ENCODE data around the gene CDCA7.

The CDCA7 gene

DNA sequence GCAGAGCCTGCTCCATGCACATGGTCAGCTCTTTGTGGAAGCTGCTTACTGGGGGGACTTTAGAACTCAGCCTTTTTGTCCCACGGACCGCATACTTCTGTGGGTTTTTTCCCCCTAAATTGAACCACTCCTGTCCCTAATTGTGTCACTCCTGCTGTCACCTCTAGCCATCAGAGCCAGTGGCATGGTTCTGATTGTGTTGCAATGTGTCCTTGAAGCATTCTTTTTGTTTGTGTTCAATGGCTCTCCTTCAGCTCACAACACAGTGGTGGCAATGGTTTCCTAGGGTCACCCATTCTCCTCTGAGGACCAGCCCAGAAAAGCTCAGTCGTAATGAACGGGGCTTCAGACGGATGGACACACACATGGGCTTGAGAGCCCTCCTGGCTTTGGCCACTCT lies 35.4 kb downstream of the CDCA7 start:
- Histone ChIP-seq H3K4me3 (ENCODE audit: low read depth, low read length) (no peak overlapping the region), H3K4me1 (ENCODE audit: control insufficient read depth, insufficient read depth, low read length) (peaks cover 30% of the 10 kb centered on the region), H3K27me3 (ENCODE audit: control insufficient read depth, insufficient read depth, low read length) (no peaks in the 10 kb centered on the region), H3K27ac (ENCODE audit: low read depth, low read length) (no peak overlapping the region), H3K36me3 (ENCODE audit: control insufficient read depth, insufficient read depth, low read length) (no peaks in the 10 kb centered on the region), H3K9ac (ENCODE audit: low read length) (no peak overlapping the region), H3K9me3 (ENCODE audit: control insufficient read depth, insufficient read depth, low read depth, low read length) (no peaks in the 10 kb centered on the region)

DNA sequence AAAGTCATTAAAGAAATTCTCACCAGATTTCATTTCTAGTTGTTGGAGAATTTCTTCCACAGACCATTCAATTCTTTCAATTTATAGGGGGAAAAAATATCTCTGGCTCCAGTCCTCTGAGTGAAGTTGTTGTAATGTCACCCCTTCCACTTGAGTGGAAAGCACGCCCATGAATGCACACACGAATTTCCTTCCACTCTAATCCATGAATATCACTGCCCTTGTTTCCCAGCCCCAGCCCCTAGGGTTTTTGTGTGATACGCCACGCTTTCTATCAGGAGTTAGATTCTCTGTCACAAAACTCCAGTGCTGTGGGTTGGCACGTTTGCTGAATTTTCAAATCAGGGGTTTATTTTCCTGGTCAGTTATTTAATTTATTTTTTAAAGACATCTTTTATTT lies 38.1 kb downstream of the CDCA7 start:
- Histone ChIP-seq H3K4me3 (ENCODE audit: low read depth, low read length) (no peak overlapping the region), H3K27ac (ENCODE audit: low read depth, low read length) (no peak overlapping the region), H3K36me3 (ENCODE audit: control insufficient read depth, insufficient read depth, low read length) (no peaks in the 10 kb centered on the region), H3K9me3 (ENCODE audit: control insufficient read depth, insufficient read depth, low read depth, low read length) (no peaks in the 10 kb centered on the region), H3K4me1 (ENCODE audit: control insufficient read depth, insufficient read depth, low read length) (peaks cover 33% of the 10 kb centered on the region), H3K9ac (ENCODE audit: low read length) (no peak overlapping the region), H3K27me3 (ENCODE audit: control insufficient read depth, insufficient read depth, low read length) (no peaks in the 10 kb centered on the region)

DNA sequence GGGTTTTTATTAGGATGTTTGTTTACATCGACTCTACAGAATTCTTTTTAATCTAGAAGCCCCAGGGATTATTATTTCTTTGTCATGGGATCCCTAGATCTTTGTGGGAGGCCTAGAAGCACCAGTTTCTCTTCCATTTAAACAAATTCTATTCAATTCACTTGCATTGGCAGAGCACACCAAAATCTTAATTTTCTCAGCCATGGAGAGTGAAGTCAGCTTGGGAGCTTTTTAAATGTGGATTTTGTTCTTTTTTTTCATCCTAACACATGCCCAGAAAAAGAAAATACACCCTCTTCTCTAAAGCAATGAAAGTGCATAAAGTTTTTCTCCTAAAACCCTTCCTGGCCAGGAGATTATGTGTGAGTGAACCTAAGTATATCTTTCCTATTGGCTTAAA lies 38.5 kb downstream of the CDCA7 start:
- H3K9ac ChIP-seq (ENCODE audit: low read length), result no peak overlapping the region
- H3K36me3 ChIP-seq (ENCODE audit: control insufficient read depth, insufficient read depth, low read length), result no peaks in the 10 kb centered on the region
- peaks cover 33% of the 10 kb centered on the region for H3K4me1 ChIP-seq (ENCODE audit: control insufficient read depth, insufficient read depth, low read length)
- no peaks in the 10 kb centered on the region for H3K27me3 ChIP-seq (ENCODE audit: control insufficient read depth, insufficient read depth, low read length)
- H3K9me3 ChIP-seq (ENCODE audit: control insufficient read depth, insufficient read depth, low read depth, low read length), result no peaks in the 10 kb centered on the region
- no peak overlapping the region for H3K27ac ChIP-seq (ENCODE audit: low read depth, low read length)
- no peak overlapping the region for H3K4me3 ChIP-seq (ENCODE audit: low read depth, low read length)

DNA sequence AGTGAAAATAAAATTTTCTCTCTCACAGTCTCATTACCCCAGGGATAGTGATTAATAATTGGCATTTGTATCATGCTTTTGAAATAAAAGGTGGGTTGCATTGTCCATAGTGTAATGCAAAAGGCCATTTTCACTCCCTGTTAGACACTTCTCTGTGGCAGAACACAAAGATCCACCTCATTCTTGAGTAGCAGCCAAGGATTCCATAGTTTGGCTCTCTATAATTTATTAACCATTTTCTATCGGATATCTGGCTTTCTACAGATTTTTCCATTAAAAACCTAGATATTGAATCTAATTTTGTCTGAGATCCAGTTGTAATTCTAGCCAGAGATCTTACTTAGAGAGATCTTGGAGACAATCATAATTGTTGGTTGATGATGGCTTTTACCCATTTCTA lies 39.0 kb downstream of the CDCA7 start:
- Histone ChIP-seq H3K4me3 (ENCODE audit: low read depth, low read length) (no peak overlapping the region), H3K9ac (ENCODE audit: low read length) (no peak overlapping the region), H3K9me3 (ENCODE audit: control insufficient read depth, insufficient read depth, low read depth, low read length) (no peaks in the 10 kb centered on the region), H3K27ac (ENCODE audit: low read depth, low read length) (no peak overlapping the region), H3K4me1 (ENCODE audit: control insufficient read depth, insufficient read depth, low read length) (peaks cover 33% of the 10 kb centered on the region), H3K27me3 (ENCODE audit: control insufficient read depth, insufficient read depth, low read length) (no peaks in the 10 kb centered on the region), H3K36me3 (ENCODE audit: control insufficient read depth, insufficient read depth, low read length) (no peaks in the 10 kb centered on the region)

DNA sequence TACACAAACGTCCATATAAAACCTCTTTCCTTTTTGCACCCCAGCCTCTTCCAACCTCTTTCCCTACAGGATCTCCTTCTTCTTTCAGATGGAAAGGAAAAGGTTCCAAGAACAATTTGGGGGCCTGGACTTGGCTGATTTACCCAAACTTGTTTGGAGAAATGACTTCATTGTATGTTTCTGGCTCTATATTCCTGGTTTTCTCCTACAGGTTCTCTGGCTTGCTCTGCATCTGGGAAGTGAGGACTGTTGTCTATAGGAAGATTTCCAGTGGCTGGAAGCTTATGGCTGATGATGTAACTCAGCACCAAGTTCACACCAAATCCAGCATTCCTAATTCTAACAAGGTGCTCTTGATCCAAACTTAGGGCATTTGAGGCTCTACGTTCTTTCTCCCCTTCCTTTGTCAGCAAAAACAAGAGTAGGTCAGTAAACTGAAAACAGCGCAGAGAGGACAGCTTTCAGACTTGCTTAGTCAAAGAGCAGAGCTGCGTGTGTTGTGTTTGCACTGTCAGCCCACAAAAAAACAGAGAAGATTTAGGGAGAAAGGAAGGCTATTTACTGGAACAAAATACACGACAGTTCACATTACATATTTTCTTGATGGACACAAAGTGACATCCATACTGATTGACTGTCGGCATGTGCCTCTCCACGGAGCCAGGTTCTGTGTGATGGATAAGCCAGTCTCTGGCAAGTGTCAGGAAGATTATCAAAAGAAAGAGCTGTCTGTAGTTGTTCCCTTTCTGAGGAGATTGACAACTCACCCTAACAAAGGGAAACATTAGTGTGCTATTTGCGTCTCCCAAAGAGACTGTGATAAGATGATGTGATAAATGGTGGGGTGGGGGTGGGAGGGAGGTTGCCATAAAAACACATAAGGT lies 39.7 kb downstream of the CDCA7 start:
- no peaks in the 10 kb centered on the region for H3K27me3 ChIP-seq (ENCODE audit: control insufficient read depth, insufficient read depth, low read length)

DNA sequence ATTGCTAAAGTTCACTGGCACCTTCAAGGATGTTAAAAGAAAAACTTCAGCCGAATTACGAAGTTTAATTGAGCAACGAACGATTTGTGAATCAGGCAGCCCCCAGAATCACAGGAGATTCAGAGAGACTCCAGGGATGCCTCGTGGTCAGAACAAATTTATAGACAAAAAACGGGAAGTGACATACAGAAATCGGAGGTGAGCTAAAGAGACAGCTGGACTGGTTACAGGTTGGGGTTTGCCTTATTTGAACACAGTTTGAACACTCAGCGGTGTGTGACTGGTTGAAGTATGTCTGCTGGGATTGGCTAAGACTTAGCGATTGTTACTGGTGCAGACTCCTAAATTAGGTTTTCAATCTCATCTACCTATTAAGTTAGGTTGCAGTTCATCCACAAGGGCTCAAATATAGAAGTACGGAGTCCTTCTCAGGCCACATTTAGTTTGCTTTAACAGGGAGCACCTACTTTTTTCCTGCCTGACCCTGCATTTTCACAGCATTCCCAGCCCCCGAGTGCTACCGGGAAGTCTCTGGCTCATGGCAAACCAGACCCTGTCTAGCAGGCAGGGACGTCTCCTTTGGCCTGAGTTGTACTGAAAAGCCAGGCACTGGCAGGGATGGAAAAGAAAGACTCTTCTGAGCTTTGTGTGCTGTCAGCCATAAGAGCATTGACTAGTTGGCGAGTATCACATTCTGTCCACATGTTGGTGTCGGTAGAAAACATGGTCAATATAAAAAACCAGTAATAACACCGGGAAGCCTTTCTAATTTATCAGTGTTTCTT lies 41.1 kb downstream of the CDCA7 start:
- H3K9me3 ChIP-seq (ENCODE audit: control insufficient read depth, insufficient read depth, low read depth, low read length), result no peaks in the 10 kb centered on the region
- no peaks in the 10 kb centered on the region for H3K27me3 ChIP-seq (ENCODE audit: control insufficient read depth, insufficient read depth, low read length)
- peaks cover 42% of the 10 kb centered on the region for H3K4me1 ChIP-seq (ENCODE audit: control insufficient read depth, insufficient read depth, low read length)
- H3K9ac ChIP-seq (ENCODE audit: low read length), result no peak overlapping the region
- H3K36me3 ChIP-seq (ENCODE audit: control insufficient read depth, insufficient read depth, low read length), result no peaks in the 10 kb centered on the region
- H3K4me3 ChIP-seq (ENCODE audit: low read depth, low read length), result no peak overlapping the region
- H3K27ac ChIP-seq (ENCODE audit: low read depth, low read length), result no peak overlapping the region

More for the DNA sequence above, 39.7 kb downstream of the CDCA7 start:
- Histone ChIP-seq H3K4me3 (ENCODE audit: low read depth, low read length) (no peak overlapping the region), H3K36me3 (ENCODE audit: control insufficient read depth, insufficient read depth, low read length) (no peaks in the 10 kb centered on the region), H3K27ac (ENCODE audit: low read depth, low read length) (no peak overlapping the region), H3K4me1 (ENCODE audit: control insufficient read depth, insufficient read depth, low read length) (peaks cover 33% of the 10 kb centered on the region), H3K9me3 (ENCODE audit: control insufficient read depth, insufficient read depth, low read depth, low read length) (no peaks in the 10 kb centered on the region), H3K9ac (ENCODE audit: low read length) (no peak overlapping the region)

DNA sequence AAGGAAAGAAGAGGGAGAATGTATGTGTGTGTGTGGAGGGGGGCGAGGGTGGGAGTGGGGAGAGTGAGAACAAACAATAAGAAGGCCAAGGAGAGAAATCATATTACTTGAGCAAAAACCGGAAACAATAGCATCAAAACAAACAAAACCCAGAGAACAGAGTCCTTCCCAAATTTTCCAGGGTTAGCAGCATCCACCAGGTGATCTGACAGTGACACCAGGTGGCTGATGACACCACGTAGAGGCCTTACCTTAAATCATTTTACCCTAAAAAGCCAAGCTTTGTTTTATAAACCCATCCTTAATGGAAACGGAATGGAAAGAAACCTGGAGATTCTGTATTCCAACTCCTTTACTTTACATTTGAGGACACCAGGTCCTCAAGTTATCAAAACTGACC lies 42.9 kb downstream of the CDCA7 start:
- no peaks in the 10 kb centered on the region for H3K9me3 ChIP-seq (ENCODE audit: control insufficient read depth, insufficient read depth, low read depth, low read length)
- no peak overlapping the region for H3K4me3 ChIP-seq (ENCODE audit: low read depth, low read length)
- H3K27me3 ChIP-seq (ENCODE audit: control insufficient read depth, insufficient read depth, low read length), result peaks cover under 1% of the 10 kb centered on the region; the same call in 1 of the 2 replicates
- H3K36me3 ChIP-seq (ENCODE audit: control insufficient read depth, insufficient read depth, low read length), result no peaks in the 10 kb centered on the region
- no peak overlapping the region for H3K27ac ChIP-seq (ENCODE audit: low read depth, low read length)
- no peak overlapping the region for H3K9ac ChIP-seq (ENCODE audit: low read length)
- peaks cover 52% of the 10 kb centered on the region for H3K4me1 ChIP-seq (ENCODE audit: control insufficient read depth, insufficient read depth, low read length)

DNA sequence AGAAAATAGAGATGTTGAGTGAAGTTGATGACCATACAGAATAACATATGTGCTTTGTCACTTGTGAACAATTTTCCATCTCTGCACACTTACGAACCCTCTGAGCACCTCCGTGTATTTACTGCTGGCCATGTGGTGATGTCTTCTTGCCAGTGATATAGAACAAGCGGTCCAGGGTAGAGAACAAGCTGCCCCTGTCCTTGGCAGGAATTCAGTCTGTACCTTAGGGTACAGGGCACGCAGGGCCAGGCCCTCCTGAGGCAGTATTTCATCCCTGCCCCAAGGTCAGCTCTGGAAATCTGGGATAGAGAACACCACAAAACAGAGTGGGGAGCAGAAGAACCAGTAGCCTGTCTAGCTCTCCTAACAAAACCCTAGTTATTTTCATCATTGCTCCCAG lies 44.6 kb downstream of the CDCA7 start:
- H3K36me3 ChIP-seq (ENCODE audit: control insufficient read depth, insufficient read depth, low read length), result no peaks in the 10 kb centered on the region

DNA sequence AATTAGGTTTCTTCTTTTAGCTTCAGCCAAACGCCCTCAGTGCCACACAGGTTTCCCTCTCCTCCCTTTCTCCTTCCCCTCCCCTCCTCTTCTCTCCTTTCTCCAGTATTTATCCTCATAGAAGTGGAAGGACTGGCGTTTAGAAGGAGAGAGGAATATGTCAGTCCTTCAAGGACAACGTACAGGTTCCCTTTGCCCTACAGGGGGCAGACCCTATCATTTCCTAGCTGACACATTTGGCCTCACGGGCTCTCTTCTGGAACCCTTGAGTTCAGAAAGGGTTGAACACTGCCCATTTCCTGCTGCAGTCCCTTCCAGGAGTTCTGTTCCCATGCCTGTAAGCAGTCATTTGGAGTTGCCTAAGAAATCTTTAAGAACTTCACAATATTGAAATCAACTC lies 46.1 kb downstream of the CDCA7 start:
- Histone ChIP-seq H3K9me3 (ENCODE audit: control insufficient read depth, insufficient read depth, low read depth, low read length) (no peaks in the 10 kb centered on the region), H3K27me3 (ENCODE audit: control insufficient read depth, insufficient read depth, low read length) (peaks cover 7% of the 10 kb centered on the region), H3K36me3 (ENCODE audit: control insufficient read depth, insufficient read depth, low read length) (no peaks in the 10 kb centered on the region), H3K27ac (ENCODE audit: low read depth, low read length) (no peak overlapping the region), H3K9ac (ENCODE audit: low read length) (no peak overlapping the region), H3K4me3 (ENCODE audit: low read depth, low read length) (0 out of 2 replicates have a peak overlapping the region, but pooled peaks have one; percentile 7), H3K4me1 (ENCODE audit: control insufficient read depth, insufficient read depth, low read length) (peaks cover 26% of the 10 kb centered on the region)

More for the DNA sequence above, 44.6 kb downstream of the CDCA7 start:
- H3K9me3 ChIP-seq (ENCODE audit: control insufficient read depth, insufficient read depth, low read depth, low read length), result no peaks in the 10 kb centered on the region
- peaks cover 41% of the 10 kb centered on the region for H3K4me1 ChIP-seq (ENCODE audit: control insufficient read depth, insufficient read depth, low read length)
- peaks cover 7% of the 10 kb centered on the region for H3K27me3 ChIP-seq (ENCODE audit: control insufficient read depth, insufficient read depth, low read length)
- H3K27ac ChIP-seq (ENCODE audit: low read depth, low read length), result no peak overlapping the region
- no peak overlapping the region for H3K4me3 ChIP-seq (ENCODE audit: low read depth, low read length)
- H3K9ac ChIP-seq (ENCODE audit: low read length), result no peak overlapping the region

DNA sequence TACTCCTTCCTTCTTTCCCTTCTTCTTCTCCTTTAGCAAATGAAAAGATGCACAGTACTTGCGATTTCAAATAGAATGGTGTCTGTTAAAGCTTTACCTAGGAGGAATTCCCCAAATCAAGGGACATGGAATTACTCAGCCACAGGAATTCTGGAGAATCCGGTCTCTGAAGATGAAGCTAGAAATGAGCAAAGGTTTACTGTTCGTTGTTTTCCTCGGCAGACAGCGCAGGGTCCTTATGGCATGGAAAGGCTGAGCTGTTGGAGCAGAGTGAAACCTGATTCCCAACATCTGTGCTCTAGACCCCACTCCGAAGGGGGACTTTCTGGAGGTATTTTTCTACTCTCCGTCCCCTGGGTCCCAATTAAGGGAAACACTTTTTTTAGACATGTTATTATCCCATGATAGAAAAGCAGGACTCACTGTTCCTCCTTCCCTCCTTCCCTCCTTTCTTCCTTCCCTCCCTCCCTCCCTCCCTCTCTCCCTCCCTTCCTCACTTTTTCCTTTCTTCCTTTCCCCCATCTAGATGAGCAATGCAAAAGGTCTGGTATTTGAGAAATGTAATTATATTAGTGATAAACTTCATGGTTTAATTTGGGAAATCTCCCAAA lies 47.1 kb downstream of the CDCA7 start:
- Histone ChIP-seq H3K27ac (ENCODE audit: low read depth, low read length) (no peak overlapping the region), H3K4me3 (ENCODE audit: low read depth, low read length) (peak overlapping the region; percentile 63)

More for the DNA sequence above, 47.1 kb downstream of the CDCA7 start:
- Histone ChIP-seq H3K9ac (ENCODE audit: low read length) (no peak overlapping the region), H3K4me1 (ENCODE audit: control insufficient read depth, insufficient read depth, low read length) (peaks cover 22% of the 10 kb centered on the region), H3K9me3 (ENCODE audit: control insufficient read depth, insufficient read depth, low read depth, low read length) (no peaks in the 10 kb centered on the region), H3K27me3 (ENCODE audit: control insufficient read depth, insufficient read depth, low read length) (peaks cover 7% of the 10 kb centered on the region), H3K36me3 (ENCODE audit: control insufficient read depth, insufficient read depth, low read length) (no peaks in the 10 kb centered on the region)
